Tibial artery (tissue), 4 donors: ENCODE results near the gene MBNL2.

ENCODE experiments used
- DNase-seq, 2 donors: peaks; one replicate each; pipeline ENCODE4 v3.0.0-alpha.2; 2019
- H3K27ac ChIP-seq, 2 donors: fragments of 200-600 bp; sonication (generic) in 1 of 2; 1 replicate in 1 of 2; 2 replicates in 1 of 2; pipeline ENCODE4 v1.5.1; 2018 to 2019; ENCODE audit warnings: mild to moderate bottlenecking in 1 of 2
- H3K27me3 ChIP-seq, 2 donors: fragments of 200-600 bp; sonication (generic) in 1 of 2; one replicate each; pipeline versions ENCODE4 v1.5.1 to v1.6.0; 2016 to 2019
- H3K36me3 ChIP-seq, 3 donors: fragments of 200-600 bp; sonication (generic) in 2 of 3; one replicate each; pipeline ENCODE4 v1.5.1; 2016 to 2019; ENCODE audit warnings: mild to moderate bottlenecking in 2 of 3
- H3K4me1 ChIP-seq, 4 donors: fragments of 200-600 bp; sonication (generic) in 2 of 4; 1 replicate in 3 of 4; 2 replicates in 1 of 4; pipeline ENCODE4 v1.5.1; 2016 to 2019
- H3K4me3 ChIP-seq, 2 donors: fragments of 200-600 bp; sonication (generic) in 1 of 2; 1 replicate in 1 of 2; 2 replicates in 1 of 2; pipeline ENCODE4 v1.5.1; 2018 to 2019; ENCODE audit warnings: mild to moderate bottlenecking in 2 of 2
- H3K9me3 ChIP-seq, 3 donors: fragments of 200-600 bp; sonication (generic) in 1 of 3; one replicate each; pipeline ENCODE4 v1.5.1; 2016 to 2019
- intact Hi-C: fragments of 100-400 bp; cut with DNase I; formaldehyde crosslinking; loops from one replicate; pipeline ENCODE4 v1.15.0; 2023; ENCODE audit warnings: low total_unique reads
- TF ChIP-seq, protein P1 (sequence below), 2 experiments: fragments of 200-600 bp in 1 of 2; fragments of 450-650 bp in 1 of 2; IDR thresholded peaks; one replicate each; pipeline ENCODE4 v1.5.1; 2017 to 2019; ENCODE audit warnings: antibody characterized with exemption in 2 of 2, mild to moderate bottlenecking in 1 of 2, moderate library complexity in 1 of 2

The MBNL2 gene

DNA sequence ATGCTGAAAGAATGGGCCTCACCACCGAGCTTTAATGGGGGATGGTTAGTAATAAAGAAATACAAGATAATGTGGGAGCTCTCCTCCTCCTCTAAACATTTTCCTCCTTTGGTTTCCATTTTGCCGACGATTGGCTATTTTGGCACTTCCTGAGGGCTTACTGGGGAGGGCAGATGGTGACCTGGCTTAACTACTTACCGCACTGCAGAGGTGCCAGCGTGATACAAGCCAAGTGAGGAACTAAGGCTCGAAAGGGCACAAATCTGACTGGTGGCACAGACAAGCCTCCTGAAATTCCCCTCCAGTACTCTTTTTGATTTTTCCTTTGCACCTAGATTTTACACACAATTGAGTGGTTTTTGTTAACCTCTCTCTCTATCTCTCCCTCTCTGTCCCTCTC lies 158.6 kb downstream of the MBNL2 start:
- TF ChIP-seq, protein P1, sequence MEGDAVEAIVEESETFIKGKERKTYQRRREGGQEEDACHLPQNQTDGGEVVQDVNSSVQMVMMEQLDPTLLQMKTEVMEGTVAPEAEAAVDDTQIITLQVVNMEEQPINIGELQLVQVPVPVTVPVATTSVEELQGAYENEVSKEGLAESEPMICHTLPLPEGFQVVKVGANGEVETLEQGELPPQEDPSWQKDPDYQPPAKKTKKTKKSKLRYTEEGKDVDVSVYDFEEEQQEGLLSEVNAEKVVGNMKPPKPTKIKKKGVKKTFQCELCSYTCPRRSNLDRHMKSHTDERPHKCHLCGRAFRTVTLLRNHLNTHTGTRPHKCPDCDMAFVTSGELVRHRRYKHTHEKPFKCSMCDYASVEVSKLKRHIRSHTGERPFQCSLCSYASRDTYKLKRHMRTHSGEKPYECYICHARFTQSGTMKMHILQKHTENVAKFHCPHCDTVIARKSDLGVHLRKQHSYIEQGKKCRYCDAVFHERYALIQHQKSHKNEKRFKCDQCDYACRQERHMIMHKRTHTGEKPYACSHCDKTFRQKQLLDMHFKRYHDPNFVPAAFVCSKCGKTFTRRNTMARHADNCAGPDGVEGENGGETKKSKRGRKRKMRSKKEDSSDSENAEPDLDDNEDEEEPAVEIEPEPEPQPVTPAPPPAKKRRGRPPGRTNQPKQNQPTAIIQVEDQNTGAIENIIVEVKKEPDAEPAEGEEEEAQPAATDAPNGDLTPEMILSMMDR (IDR thresholded peaks at IDR 0.05): no peak
- DNase-seq: no peak
- Histone ChIP-seq H3K9me3 (no peaks in the 10 kb centered on the region), H3K27me3 (no peaks in the 10 kb centered on the region), H3K4me1 (peaks cover 0 to 15% (median 0%) of the 10 kb centered on the region in 4 donors), H3K36me3 (peaks cover 23 to 43% (median 23%) of the 10 kb centered on the region in 3 donors), H3K27ac (no peak overlapping the region), H3K4me3 (no peak overlapping the region)
- intact Hi-C loops: no loop called here

DNA sequence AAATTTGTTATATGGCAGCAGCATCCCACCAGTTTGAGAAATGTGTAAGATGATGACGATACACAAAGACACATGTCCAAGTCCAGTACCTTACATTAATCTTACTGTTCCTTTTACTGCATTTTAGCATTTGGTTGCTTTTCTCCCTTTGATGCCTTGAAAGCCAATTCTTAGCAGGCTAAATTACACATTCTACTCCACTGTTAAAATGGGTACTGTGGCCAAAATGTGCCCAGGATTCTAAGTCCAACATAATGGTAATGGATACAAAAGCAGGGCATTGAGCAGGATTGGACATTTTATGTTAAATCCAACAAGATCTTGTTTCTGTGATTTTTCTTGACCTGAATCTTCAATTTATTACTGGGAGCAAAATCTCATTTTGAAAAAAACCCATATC lies 159.1 kb downstream of the MBNL2 start:
- peaks cover 18 to 38% (median 21%) of the 10 kb centered on the region in 3 donors for H3K36me3 ChIP-seq

GRCh38 chr13:97382276-97382675 lies 160.1 kb downstream of the MBNL2 start:
- Histone ChIP-seq H3K4me1 (peaks cover 0 to 15% (median 0%) of the 10 kb centered on the region in 4 donors), H3K9me3 (no peaks in the 10 kb centered on the region), H3K27ac (no peak overlapping the region), H3K27me3 (no peaks in the 10 kb centered on the region), H3K4me3 (no peak overlapping the region), H3K36me3 (peaks cover 17 to 36% (median 19%) of the 10 kb centered on the region in 3 donors)
- intact Hi-C loops: no loop called here
- no peak for DNase-seq
- TF ChIP-seq, protein P1 (IDR thresholded peaks at IDR 0.05): no peak

More for the DNA sequence above, 159.1 kb downstream of the MBNL2 start:
- Histone ChIP-seq H3K4me3 (no peak overlapping the region), H3K9me3 (no peaks in the 10 kb centered on the region), H3K27ac (no peak overlapping the region), H3K4me1 (peaks cover 0 to 15% (median 0%) of the 10 kb centered on the region in 4 donors), H3K27me3 (no peaks in the 10 kb centered on the region)
- TF ChIP-seq, protein P1 (IDR thresholded peaks at IDR 0.05): no peak
- DNase-seq: no peak
- intact Hi-C loops: no loop called here

DNA sequence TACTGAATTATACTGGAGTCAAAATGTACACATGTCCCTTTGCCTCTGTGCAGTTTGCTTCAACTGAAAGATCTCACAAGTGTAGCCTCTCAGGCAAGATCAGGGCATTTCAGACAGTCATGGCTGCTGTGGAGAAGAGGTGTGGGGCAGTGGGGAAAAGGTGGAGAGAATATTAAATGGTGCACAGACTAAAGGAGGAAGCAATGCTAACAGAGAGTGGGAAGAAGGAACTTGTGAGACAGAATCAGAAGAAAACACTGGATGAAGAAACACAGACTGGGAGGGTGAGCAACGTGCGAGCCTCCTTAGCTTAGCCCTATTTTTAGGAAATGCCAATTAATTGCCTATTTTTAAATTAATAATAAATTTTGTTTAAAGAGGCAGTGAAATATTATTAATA lies 162.2 kb downstream of the MBNL2 start:
- Histone ChIP-seq H3K27ac (no peak overlapping the region), H3K4me1 (peaks cover 0 to 15% (median 0%) of the 10 kb centered on the region in 4 donors), H3K27me3 (no peaks in the 10 kb centered on the region), H3K4me3 (no peak overlapping the region), H3K36me3 (peaks cover 13 to 51% (median 25%) of the 10 kb centered on the region in 3 donors), H3K9me3 (no peaks in the 10 kb centered on the region)
- TF ChIP-seq, protein P1 (IDR thresholded peaks at IDR 0.05): no peak
- DNase-seq: no peak
- intact Hi-C loops: no loop called here

GRCh38 chr13:97385146-97385545 lies 163.0 kb downstream of the MBNL2 start:
- Histone ChIP-seq H3K36me3 (peaks cover 13 to 49% (median 25%) of the 10 kb centered on the region in 3 donors), H3K27ac (no peak overlapping the region), H3K4me3 (no peak overlapping the region), H3K9me3 (no peaks in the 10 kb centered on the region), H3K4me1 (peaks cover 0 to 15% (median 0%) of the 10 kb centered on the region in 4 donors), H3K27me3 (no peaks in the 10 kb centered on the region)
- intact Hi-C loops: no loop called here
- TF ChIP-seq, protein P1 (IDR thresholded peaks at IDR 0.05): no peak
- no peak for DNase-seq

- H3K36me3 ChIP-seq: peaks cover 13 to 42% (median 21%) of the 10 kb centered on the region in 3 donors
- TF ChIP-seq, protein P1 (IDR thresholded peaks at IDR 0.05): no peak
- H3K27me3 ChIP-seq: no peaks in the 10 kb centered on the region
- intact Hi-C loops: no loop called here
- no peak overlapping the region for H3K4me3 ChIP-seq
- no peak overlapping the region for H3K27ac ChIP-seq
- H3K4me1 ChIP-seq: peaks cover 0 to 15% (median 0%) of the 10 kb centered on the region in 4 donors
- DNase-seq: no peak
- H3K9me3 ChIP-seq: no peaks in the 10 kb centered on the region
Observed at GRCh38 chr13:97385854-97386253, 163.7 kb downstream of the MBNL2 start.
